Endometrial microvascular endothelial cells (primary cell): ENCODE data around the gene KRT82. TPM values are rescaled to one million over a fixed set of nuclear protein-coding genes. Genes with fewer than 3 reads are reported as not detected.

ENCODE experiments used
- in situ Hi-C: cut with HindIII; loops from 2 replicates; pipeline ENCODE4 v1.10.0; 2017; ENCODE audit warnings: low sequenced_read_pairs, low pct_unique_long_range_greater_than_20kb; ENCODE audit errors: inconsistent ontology term
- total RNA-seq: library from RNA; depleted of rRNA; stranded (reverse); fragments of >200 nt; gene quantifications from one replicate; pipeline ENCODE4 v1.2.3, GENCODE V29; 2015; ENCODE audit errors: inconsistent ontology term

Gene KRT82
- total RNA-seq, 1 donor from 2014 or later = not detected

GRCh38 chr12:52392465-52393007 is 13.6 kb downstream of the KRT82 start:
- in situ Hi-C loops = no loop called here

- in situ Hi-C loops = no loop called here
These were observed 14.5 kb downstream of the KRT82 start for GRCh38 chr12:52391618-52392002.

GRCh38 chr12:52390739-52391617 is 15.2 kb downstream of the KRT82 start:
- in situ Hi-C loops = no loop called here

- in situ Hi-C loops = no loop called here
These were observed 16.6 kb downstream of the KRT82 start for GRCh38 chr12:52389313-52390207.

GRCh38 chr12:52387859-52388258 is 18.3 kb downstream of the KRT82 start:
- in situ Hi-C loops = no loop called here

- in situ Hi-C loops = no loop called here
These were observed 20.9 kb downstream of the KRT82 start, which contains the start of gene KRT84 for GRCh38 chr12:52385226-52385702. Gene KRT84 (minus strand): TSS chr12:52385652. CDS start chr12:52385585, 67 bp downstream.

- in situ Hi-C loops = no loop called here
These were observed 22.8 kb downstream of the KRT82 start for GRCh38 chr12:52383331-52383730.

- in situ Hi-C loops = no loop called here
These were observed 23.3 kb downstream of the KRT82 start for GRCh38 chr12:52382854-52383253.

GRCh38 chr12:52381206-52381605 is 24.9 kb downstream of the KRT82 start:
- in situ Hi-C loops = no loop called here

GRCh38 chr12:52380271-52380694 is 25.9 kb downstream of the KRT82 start:
- in situ Hi-C loops = no loop called here

- in situ Hi-C loops = no loop called here
These were observed 26.6 kb downstream of the KRT82 start for GRCh38 chr12:52379536-52379935.

- in situ Hi-C loops = no loop called here
These were observed 28.0 kb downstream of the KRT82 start for GRCh38 chr12:52378091-52378490.

GRCh38 chr12:52377266-52377665 is 28.9 kb downstream of the KRT82 start:
- in situ Hi-C loops = no loop called here

- in situ Hi-C loops = no loop called here
These were observed 33.6 kb downstream of the KRT82 start for GRCh38 chr12:52372216-52373154.

- in situ Hi-C loops = no loop called here
These were observed 34.4 kb downstream of the KRT82 start for GRCh38 chr12:52371716-52372115.

- in situ Hi-C loops = no loop called here
These were observed 35.1 kb downstream of the KRT82 start for GRCh38 chr12:52370926-52371608.

- in situ Hi-C loops = no loop called here
These were observed 36.3 kb downstream of the KRT82 start for GRCh38 chr12:52369809-52370208.

GRCh38 chr12:52369211-52369610 is 36.9 kb downstream of the KRT82 start:
- in situ Hi-C loops = no loop called here
